ENCODE data around the gene VPS13C.
"Not testable (repeated sequence)": the region's sequence is repeated elsewhere in the genome, so short reads cannot be mapped to it uniquely, and the experiment has no call there.

VPS13C gene

DNA sequence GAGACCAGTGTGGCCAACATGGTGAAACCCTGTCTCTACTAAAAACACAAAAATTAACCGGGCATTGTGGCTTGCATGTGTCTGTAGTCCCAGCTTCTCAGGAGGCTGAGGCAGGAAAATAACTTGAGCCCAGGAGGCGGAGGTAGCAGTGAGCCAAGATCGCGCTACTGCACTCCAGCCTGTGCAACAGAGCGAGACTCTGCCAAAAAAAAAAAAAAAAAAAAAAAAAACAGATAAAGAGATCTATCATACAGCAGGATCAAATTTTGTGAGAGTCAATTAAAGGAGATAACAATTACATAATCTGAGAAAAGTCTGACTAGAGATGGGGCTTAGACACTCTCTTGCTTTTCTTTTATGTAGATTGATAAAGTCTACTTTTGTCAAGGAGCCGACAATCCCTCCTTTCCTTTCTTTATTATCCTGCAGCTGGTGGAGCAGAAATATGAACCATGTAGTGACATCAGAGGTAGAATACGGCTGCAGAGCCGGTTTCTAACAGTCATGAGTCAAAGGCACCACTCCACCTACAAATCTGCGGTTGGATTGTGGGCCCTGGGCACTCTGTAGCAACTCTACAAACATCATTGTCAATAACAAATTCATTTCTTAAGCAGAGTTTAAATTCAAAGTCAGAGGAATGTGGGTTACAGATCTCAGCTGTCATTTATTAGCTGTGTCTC, 15.5 kb upstream of the VPS13C start:
- peak; percentile 59 for DNase-seq (ENCODE audit: low read depth)

DNA sequence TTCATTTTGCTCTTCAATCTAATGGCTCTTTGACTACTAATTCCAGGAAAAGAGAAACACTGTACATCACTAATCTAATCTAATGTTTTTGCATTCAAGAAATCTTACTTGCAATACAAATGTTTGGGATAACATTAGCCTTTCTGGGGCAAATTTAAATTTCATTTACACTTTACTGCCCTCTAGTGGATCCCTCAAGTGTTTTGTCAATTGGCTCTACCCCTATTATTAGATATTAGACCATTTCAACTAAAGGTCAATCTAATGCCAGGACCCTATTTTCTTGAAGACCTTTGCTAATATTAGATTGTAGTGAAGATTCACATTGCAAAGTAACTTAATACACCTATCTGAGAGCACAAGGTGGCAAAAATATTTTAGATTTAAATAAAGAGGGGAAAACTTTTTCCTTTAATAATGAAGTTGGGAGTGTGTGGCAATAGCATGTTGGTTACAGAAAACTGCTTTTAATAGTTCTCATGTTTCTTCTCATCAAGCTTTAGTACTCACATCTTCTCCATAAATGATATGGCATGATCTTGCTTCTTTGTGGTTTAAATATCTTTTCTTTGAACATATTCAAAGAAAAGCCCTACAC, 11.6 kb upstream of the VPS13C start:
- no peak for DNase-seq (ENCODE audit: low read depth)

DNA sequence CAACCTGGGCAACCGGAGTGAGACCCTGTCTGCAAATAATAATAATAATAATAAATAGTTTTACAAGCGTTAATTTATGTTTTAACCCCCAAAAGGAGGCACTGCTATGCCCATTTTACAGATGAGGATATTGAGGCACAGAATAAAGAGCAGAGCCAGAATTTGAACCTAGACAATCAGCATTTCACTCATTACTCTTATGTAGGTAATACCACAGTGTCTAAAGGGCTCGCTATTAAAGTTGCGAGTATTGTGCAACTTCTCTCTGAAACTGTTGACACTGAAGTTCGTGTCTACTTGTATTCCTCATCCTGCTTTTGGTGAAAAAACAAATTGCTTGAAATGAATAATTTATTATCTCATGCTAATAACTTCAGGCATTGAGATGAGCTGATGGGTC, 9.3 kb upstream of the VPS13C start:
- no peak for DNase-seq (ENCODE audit: low read depth)

DNA sequence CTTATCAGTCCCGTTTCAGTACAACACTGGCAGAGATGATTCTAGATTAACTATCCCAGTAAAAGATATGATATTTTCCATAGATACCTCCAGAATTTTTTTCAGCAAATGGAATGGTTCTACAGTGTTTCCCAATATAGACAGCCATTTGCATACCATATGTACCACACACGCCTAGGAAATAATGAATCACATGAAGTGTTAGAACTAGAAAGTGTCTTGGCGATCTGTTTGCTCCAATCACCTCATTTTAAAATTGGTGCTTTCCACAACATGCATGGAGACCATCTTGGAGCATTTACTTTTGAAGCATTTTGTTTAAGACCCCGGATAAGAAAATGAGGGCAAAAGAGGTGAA, 8.5 kb upstream of the VPS13C start:
- DNase-seq (ENCODE audit: low read depth): no peak

DNA sequence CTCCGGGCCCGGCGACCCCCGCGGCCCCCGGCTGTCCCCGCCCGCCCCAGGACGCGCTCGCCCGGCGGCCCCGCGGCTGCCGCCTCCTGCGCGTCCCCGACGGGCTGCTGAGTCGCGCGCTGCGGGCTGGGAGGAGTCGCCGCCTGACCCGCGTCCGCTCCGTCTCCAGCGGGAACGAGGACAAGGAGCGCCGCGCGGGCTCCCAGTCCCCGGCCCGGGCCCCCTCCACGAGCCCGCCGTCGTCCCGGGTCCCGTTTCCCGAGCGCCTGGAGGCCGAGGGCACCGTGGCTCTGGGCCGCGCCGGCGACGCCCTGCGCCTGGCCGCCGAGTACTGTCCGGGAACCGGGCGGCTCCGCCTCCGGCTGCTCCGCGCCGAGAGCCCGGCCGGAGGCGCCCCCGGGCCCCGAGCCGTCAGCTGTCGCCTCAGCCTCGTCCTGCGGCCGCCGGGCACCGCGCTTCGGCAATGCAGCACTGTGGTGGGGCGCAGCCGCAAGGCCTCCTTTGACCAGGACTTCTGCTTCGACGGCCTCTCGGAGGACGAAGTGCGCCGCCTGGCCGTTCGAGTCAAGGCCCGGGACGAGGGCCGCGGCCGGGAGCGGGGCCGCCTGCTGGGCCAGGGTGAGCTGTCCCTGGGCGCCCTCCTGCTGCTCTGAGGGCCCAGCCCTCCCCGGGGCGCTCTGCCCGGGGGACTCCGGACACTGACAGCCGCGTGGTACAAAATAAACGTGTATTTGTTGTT, 8.0 kb upstream of the VPS13C start:
- no peak for DNase-seq (ENCODE audit: low read depth)

DNA sequence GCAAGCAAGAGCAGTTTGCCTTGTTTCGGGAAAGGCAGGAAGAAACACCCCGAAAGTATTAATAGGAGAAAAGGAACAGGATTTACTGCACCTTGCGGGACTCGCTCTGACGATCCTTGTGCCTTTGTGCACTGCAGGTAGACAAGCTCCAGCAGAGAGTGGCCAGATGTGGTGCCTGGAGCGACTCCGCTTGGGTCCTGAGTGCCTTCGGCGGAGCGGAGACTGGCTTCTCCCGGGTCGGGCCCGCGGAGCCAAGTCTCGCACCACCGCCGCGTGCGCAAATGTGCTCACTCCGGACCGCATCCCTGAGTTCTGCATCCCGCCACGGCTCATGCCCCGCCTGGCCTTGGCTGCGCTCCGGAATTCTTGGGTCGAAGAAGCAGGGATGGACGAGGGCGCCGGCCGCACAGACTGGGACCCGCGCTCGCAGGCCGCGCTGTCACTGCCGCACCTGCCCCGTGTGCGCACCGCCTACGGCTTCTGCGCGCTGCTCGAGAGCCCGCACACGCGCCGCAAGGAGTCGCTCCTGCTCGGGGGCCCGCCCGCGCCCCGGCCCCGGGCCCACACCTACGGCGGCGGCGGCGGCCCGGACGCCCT, 7.3 kb upstream of the VPS13C start:
- no peak for DNase-seq (ENCODE audit: low read depth)

DNA sequence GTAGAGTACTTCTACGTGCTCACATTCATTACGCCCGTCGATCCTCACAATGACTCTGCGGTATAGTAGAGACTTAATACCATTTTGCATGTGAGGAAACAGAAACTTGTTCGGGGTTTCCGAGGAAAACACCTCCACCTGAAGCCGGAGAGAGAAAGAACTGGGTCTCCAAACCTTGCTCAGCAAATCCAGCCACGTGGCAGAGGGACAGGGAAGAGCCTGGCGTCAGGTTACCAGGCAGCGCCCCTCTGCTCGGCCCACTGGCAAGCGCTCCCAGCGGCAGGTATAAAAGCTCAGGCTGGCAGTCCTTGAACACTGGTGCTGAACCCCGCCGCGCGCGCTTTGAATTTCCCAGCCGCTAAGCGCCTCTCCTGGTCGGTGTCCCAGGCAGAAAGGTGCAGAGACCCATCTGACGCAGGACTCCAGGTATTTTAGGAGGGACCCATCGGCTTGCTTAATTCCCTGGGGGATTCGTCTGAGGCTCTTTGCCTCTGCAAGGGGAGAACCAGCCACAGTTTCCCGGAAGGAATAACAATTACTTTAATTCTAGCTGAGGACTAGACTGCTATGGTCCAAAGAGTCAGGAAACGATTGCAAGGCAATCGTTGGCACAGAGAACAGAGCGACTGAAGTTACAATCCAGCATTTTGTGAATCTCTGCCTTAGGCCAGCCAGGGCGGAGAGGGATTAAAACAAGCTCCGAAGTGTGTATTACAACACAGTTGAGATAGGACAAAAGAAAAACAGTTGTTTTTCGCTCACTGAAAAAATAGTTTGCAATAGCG, 6.6 kb upstream of the VPS13C start, which contains the start of gene C2CD4A:
Gene C2CD4A (plus strand): TSS at position 315 of the 785 bp plus-strand sequence. CDS start 637 bp downstream, outside the sequence.
- DNase-seq (ENCODE audit: low read depth): no peak

DNA sequence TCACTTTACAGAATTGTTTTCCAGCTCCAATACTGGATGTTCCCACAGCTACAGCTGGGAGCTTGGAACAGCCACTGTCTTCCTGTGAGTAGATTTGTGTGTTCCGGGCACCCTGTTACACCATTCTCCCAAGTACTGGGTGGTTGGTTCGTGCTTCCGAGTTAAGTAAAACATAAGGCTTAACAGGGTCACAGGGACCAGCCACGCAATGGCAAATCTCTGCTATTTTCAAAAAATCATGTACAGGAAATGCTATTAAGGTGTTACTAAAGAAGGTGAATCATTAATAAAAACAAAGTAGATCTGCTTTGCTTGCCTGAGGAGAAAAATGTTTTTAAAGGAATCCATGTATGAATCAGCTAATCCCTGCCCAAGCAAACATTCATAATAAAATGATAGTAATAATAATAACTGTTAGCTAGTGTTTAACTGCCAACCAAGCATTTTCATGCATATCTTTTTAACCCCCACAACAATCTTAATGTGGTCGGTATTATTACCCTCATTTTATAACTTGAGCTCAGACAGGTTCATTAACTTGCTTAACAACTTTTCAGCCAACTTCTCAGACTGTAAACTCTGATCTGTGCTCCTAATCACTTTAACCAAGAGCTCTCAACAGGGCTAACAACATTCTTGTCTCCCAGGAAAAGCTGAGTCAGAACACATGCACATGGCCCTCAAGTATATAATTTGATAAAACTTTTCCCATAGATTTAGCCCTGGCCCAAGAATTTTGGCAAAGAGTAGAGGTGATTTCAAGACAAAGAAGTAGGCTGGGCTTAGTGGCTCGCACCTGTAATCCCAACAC, 3.8 kb upstream of the VPS13C start:
- no peak for DNase-seq (ENCODE audit: low read depth)

DNA sequence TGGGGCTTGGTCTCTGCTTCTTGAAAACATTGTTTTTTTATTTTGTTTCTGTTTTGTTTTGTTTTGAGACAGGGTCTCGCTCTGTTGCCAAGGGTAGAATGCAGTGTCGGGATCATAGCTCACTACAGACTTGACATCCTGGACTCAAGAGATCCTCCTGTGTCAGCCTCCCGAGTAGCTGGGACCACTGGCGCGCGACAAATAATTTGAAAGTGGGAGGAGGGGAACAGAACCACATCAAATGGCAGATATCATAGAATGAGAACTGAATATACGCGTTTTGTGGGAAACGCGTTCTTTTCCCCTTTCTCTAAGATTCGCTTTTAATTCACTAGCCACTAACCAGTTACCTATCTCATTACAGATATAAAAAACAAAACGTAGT, 641 bp upstream of the VPS13C start:
- no peak for DNase-seq (ENCODE audit: low read depth)

DNA sequence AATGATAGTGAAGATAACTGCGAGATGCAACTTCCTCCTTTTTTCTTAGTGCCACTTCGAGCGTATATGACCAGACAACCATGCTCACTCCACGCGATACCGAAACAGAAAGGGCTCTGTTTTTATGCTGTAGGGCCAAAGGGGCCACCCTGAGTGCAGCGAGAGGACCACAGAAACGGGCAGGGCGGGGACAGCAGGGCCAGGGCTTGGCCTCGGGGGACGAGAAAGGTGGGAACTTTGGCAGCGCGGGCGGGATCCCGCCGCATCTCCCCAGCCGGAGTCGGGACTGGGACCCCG, 483 bp downstream of the VPS13C start:
- DNase-seq (ENCODE audit: low read depth): no peak

DNA sequence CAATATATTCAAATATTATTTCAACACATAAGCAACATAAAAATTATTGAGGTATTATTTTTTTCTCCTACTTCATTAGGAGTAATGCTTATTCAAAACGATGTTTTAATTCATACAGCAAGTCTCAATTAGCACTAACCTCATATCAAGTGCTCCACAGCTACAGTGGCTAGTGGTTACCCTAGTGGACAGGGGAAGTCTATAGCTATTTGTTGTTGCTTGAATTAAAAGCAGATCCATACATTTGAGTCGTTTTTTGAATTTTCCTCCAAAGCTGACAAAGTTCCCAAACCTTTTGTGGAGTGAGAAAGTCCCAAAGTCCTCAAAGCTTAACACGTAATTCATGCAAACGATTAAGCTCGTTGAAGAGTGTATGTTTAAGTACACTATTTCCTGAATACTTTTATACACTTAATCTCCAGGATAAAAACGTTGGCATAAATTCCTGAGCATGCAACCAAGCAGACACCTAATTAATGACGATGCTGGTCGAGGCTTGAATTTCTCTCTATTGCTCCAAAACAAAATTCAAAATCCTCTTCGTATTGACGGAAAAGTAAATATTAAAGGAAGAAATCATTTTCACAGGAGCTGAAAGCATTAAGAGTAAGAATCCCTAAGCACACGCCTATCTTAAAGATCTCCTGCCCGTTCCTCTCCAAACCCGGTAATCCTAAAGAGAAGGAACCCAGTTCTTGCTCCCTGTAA, 985 bp downstream of the VPS13C start:
- no peak for DNase-seq (ENCODE audit: low read depth)

DNA sequence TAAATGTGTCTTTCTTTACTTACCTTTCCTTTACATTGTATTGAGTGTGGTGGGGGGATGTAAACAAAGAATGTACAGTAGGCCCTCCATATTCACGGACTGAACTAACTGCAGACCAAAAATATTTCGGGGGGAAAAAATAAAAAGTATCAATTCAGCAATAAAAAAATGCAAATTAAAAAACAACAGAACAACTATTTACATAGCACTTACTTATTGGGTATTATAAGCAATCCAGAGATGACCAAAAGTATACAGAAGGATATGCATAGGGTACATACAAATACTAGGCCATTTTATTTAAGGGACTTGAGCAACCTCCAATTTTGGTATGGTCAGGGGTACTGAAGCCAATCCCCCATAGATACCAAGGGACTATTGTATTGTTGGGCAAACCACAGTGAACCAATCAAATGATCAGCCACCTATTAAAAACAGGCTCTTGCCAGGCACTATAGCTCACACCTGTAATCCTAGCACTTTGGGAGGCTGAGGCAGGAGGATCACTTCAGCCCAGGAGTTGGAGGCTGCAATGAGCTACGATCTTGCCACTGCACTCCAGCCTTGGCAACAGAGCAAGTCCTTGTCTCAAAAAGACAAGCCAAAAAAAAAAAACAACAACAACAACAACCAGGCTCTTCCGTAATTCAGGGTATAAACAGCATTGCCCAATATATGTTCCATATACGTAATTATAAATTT, 1.8 kb downstream of the VPS13C start:
- DNase-seq (ENCODE audit: low read depth): no peak

DNA sequence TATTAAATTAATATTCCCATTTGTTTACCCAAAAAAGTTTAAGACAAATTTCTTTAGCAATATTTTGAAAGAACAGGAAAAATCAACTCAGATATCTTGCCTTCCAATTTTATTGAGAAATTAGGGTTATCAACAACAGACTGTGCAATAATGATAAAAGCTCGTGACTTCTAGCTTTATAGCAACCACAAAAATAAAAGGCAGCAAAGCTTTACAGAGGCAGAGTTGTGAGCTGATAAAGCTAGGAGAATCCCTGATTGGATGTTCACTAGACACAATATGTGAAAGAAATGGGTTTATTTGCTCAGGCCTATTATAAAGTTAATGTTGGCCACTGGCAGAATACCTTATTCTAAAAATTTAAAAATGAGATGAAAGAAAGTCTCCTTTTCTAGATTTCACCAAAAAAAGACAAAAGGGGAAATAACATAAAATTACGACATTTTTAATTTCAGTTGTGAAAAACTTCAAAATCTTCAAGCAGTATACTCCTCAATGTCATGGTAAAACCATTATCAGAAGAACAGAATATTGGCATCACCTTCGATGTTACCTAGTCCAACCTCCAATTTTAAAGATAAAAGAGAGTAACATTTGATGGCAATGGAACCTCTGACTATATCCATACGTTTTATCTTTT, 2.8 kb downstream of the VPS13C start:
- no peak for DNase-seq (ENCODE audit: low read depth)

DNA sequence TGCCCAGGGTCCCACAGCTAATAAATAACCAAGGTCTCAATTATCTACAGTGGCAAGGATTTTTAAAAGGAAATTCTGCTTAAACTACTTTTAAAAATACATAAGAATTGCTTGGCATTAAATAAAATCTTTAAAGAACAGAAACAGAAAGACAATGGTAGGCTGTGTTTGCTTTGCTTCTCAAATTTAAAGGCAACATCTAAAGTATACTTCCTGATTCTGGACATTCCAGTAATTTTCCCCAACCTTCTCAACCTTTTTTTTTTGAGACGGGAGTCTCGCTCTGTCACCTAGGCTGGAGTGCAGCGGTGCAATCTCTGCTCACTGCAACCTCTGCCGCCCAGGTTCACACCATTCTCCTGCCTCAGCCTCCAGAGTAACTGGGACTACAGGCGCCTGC, 5.3 kb downstream of the VPS13C start:
- DNase-seq (ENCODE audit: low read depth): no peak

DNA sequence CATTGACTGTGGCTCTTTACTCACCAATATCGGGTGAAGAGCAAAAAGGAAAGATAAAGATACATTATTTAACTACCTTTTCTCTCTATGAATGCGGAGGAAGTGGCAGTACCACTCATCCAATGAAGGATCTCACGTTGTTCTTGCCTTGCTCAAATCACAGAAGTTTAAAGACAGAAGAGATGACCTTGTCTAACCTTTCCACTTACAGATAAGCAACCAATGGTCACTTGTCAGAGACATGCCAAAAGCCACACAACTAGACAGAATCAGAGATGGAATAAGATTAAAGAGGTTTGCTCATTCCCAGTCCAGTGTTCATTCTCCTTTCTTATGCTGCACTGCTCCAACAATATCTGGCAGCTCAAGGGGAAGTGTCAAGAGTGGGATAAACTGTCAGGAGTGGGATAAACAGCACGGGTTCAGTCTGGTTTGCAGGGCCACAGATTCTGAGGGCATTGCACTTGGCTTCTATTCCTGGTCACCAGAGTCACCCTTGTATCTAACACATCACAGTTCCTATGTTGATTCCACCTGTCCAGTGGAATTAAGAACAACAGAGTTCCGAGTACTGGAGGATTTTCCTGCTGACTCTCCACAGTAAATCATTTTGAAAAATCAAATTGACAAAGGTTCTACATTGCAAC, 6.7 kb downstream of the VPS13C start:
- DNase-seq (ENCODE audit: low read depth): no peak

DNA sequence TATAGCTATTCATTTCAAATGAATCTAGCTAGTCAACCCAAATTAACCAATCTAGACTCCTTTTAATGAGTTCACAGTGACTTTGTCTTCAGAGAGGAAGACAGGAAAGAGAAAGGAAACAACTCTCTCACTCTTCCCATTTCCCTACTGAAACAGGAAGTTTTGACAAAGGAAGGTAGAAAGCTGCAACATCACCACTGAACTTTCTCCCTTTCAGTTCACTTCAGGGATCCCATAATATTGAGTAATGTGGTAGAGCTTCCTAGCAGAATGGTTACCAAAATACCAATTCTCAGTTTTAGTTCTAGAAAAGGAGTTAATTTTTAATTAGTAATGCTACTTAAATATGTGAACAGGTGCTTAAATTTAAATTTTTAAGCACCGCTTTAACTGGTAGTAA, 7.5 kb downstream of the VPS13C start:
- DNase-seq (ENCODE audit: low read depth): no peak

DNA sequence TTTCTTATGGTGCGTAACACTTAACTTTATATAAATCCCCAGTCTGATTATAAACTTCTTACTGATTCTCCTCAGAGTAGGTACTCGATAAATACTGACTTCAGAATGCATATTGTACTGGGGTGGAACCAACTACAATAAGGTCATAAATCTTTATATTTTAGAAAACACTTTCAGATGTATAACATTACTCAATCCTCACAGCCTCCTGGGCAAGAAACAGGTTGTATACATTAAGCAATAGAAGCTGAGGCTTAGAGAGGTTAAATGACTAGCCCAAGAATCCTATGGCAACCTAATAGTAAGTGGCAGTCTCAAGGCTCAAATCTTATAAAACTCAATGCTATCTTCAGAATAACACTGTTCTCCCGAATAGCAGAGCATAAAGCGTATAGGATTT, 9.1 kb downstream of the VPS13C start:
- no peak for DNase-seq (ENCODE audit: low read depth)

DNA sequence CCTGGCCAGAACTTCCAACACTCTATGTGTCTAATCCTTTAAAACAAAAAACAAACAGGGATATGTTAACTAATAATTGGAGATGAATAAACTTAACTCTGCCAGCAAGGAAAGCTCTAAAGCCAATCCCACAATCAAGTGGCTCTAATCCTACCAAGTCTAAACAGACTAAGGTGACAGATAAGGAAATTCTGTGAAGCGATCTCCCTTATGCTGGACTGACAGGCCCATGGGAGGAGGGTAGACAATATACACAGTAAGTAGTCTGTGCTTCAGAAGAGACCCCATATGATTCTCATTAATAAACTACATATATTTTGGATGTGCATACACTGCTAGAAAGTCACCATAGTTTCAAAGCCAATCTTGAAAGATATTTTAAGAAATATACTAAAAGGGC, 10.1 kb downstream of the VPS13C start:
- DNase-seq (ENCODE audit: low read depth): no peak

DNA sequence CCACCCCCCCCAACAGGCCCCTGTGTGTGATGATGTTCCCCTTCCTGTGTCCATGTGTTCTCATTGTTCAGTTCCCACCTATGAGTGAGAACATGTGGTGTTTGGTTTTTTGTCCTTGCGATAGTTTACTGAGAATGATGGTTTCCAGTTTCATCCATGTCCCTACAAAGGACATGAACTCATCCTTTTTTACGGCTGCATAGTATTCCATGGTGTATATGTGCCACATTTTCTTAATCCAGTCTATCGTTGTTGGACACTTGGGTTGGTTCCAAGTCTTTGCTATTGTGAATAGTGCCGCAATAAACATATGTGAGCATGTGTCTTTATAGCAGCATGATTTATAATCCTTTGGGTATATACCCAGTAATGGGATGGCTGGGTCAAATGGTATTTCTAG, 12.0 kb downstream of the VPS13C start:
- not testable (repeated sequence) for DNase-seq (ENCODE audit: low read depth)
